GM18867 (cell line): ENCODE results near the gene ARL8A.

Experiments
- ATAC-seq: cut with Tn5 transposase; IDR thresholded peaks from one replicate; pipeline ENCODE4 v1.9.1; 2021; ENCODE audit warnings: mild to moderate bottlenecking, moderate library complexity; ENCODE audit not compliant: unreplicated experiment

ARL8A gene

DNA sequence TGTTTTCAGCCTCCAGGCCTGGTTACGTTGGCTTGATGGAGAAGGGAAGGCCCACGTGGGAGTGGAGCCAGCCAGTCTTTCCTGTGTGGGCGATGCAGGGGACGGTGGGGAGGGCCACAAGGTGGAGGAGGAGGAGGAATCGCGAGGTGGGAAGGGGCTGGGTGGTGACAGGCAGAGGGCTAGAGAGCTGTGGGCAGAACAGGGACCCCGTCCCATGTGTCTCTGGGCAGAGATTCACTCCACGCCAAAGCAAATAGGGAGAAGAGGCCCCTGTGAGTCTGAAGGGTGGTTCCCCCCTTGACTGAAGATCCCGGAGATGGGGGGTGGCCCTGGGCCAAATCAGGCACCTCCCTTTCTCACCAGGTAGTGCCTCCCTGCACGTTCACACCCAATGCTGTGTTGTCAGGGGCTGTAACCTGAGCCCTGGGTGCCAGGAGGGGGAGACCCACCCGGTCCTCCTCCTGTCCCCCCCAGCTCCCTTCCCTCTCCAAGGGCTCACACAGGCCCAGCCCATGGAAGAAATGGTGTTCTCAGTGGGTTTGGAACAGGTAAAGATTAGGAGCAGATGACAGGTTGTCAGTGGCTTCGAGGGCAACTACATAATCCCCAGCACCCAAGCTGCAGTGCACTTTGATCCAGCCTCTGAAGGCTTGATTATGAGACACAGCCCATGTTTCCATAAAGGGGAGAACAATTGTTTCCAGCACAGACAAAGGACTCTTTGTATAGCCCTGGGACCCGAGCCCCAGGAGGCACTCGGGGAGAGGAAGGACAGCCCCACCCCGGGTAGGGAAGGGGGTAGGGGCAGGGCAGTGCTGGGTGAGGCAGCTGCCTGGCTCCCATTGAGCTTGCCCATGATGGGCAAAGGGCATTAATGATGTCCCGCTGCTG lies 59.5 kb downstream of the ARL8A start:
- ATAC-seq: no peak
